ENCODE measurements around the gene PNKD.

- no peak for TF ChIP-seq EZH2 (IDR thresholded peaks at IDR 0.05; ENCODE audit: borderline replicate concordance, low read length)
- TF ChIP-seq, protein P1, sequence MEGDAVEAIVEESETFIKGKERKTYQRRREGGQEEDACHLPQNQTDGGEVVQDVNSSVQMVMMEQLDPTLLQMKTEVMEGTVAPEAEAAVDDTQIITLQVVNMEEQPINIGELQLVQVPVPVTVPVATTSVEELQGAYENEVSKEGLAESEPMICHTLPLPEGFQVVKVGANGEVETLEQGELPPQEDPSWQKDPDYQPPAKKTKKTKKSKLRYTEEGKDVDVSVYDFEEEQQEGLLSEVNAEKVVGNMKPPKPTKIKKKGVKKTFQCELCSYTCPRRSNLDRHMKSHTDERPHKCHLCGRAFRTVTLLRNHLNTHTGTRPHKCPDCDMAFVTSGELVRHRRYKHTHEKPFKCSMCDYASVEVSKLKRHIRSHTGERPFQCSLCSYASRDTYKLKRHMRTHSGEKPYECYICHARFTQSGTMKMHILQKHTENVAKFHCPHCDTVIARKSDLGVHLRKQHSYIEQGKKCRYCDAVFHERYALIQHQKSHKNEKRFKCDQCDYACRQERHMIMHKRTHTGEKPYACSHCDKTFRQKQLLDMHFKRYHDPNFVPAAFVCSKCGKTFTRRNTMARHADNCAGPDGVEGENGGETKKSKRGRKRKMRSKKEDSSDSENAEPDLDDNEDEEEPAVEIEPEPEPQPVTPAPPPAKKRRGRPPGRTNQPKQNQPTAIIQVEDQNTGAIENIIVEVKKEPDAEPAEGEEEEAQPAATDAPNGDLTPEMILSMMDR (IDR thresholded peaks at IDR 0.05; ENCODE audit: low read length): no peak
Observed at GRCh38 chr2:218267259-218267658, 3.1 kb upstream of the PNKD start.
